CD4-positive, alpha-beta T cell (primary cell): ENCODE results near the gene CHMP3. TPM values are rescaled to one million over a fixed set of nuclear protein-coding genes. Genes with fewer than 3 reads are reported as not detected.

Experiments used
- ATAC-seq: fragments of 200-7000 bp; cut with Tn5 transposase; one replicate; pipeline ENCODE4 v1.10.0; 2022; ENCODE audit warnings: mild to moderate bottlenecking; ENCODE audit not compliant: poor library complexity
- CTCF ChIA-PET: fragments of 350-600 bp; sonication (Branson Sonifier 250); formaldehyde crosslinking; loops from one replicate; lab custom pipeline; 2021; ENCODE audit warnings: antibody characterized with exemption, inconsistent platforms; lab: Charles Lee
- POLR2A ChIA-PET: fragments of 350-600 bp; sonication (Branson Sonifier 250); formaldehyde crosslinking; loops from one replicate; lab custom pipeline; 2021; ENCODE audit warnings: antibody characterized with exemption, inconsistent platforms; lab: Charles Lee
- DNase-seq, 14 experiments: peaks; one replicate each; pipeline ENCODE4 v3.0.0-alpha.2; 2013 to 2020; ENCODE audit warnings: mixed read lengths in 2 of 14
- H3K27ac ChIP-seq, 2 donors: one replicate each; pipeline versions ENCODE4 v1.5.1 to v1.7.0; 2013; ENCODE audit warnings: low read length in 2 of 2, low read depth in 1 of 2, mild to moderate bottlenecking in 1 of 2
- H3K27me3 ChIP-seq, 2 experiments: 1 replicate in 1 of 2; 2 replicates in 1 of 2; pipeline versions ENCODE4 v1.6.1 to v1.7.0; 2013; ENCODE audit warnings: low read length in 2 of 2, control low read depth in 1 of 2, mild to moderate bottlenecking in 1 of 2, moderate library complexity in 1 of 2; ENCODE audit not compliant: insufficient read depth in 2 of 2, control insufficient read depth in 1 of 2
- H3K36me3 ChIP-seq: one replicate; pipeline ENCODE4 v1.6.1; 2013; ENCODE audit warnings: low read length, control low read depth; ENCODE audit not compliant: insufficient read depth
- H3K4me1 ChIP-seq: one replicate; pipeline ENCODE4 v1.6.1; 2013; ENCODE audit warnings: low read length, control low read depth; ENCODE audit not compliant: insufficient read depth
- H3K4me3 ChIP-seq: one replicate; pipeline ENCODE4 v1.5.1; 2013; ENCODE audit warnings: mild to moderate bottlenecking, low read length, moderate library complexity
- H3K9me3 ChIP-seq, 2 experiments: 1 replicate in 1 of 2; 2 replicates in 1 of 2; pipeline versions ENCODE4 v1.6.1 to v1.7.0; 2013; ENCODE audit warnings: low read length in 2 of 2, mild to moderate bottlenecking in 2 of 2, control low read depth in 1 of 2, moderate library complexity in 1 of 2; ENCODE audit not compliant: control insufficient read depth in 1 of 2, insufficient read depth in 1 of 2
- H3K27ac Mint-ChIP-seq: one replicate; pipeline ENCODE4 v1.8.0; 2020; ENCODE audit warnings: mixed read lengths
- H3K27me3 Mint-ChIP-seq: one replicate; pipeline ENCODE4 v1.8.0; 2021; ENCODE audit warnings: mixed read lengths
- H3K36me3 Mint-ChIP-seq: one replicate; pipeline ENCODE4 v1.8.0; 2021; ENCODE audit warnings: low read depth, mixed read lengths
- H3K4me1 Mint-ChIP-seq: one replicate; pipeline ENCODE4 v1.8.0; 2021; ENCODE audit warnings: low read depth, mixed read lengths
- H3K4me3 Mint-ChIP-seq: one replicate; pipeline ENCODE4 v1.8.0; 2020; ENCODE audit warnings: mild to moderate bottlenecking, mixed read lengths
- H3K9me3 Mint-ChIP-seq: one replicate; pipeline ENCODE4 v1.8.0; 2020; ENCODE audit warnings: mixed read lengths
- intact Hi-C, 2 experiments: fragments of 100-400 bp; cut with DNase I in 1 of 2; cut with micrococcal nuclease in 1 of 2; formaldehyde crosslinking; loops; one replicate each; pipeline versions ENCODE4 v1.15.1 to v1.9.0; 2023 to 2025; cut with DNase I, micrococcal nuclease
- total RNA-seq, 174 experiments: library from RNA in 2 of 174; stranded (reverse) in 2 of 174; gene quantifications; one replicate each; pipeline ENCODE4 v1.2.3 and lab custom pipeline; 2021 to 2026
- TF ChIP-seq, protein P1 (sequence below): fragments of 200-600 bp; IDR thresholded peaks from one replicate; pipeline ENCODE4 v1.8.0; 2022; ENCODE audit warnings: antibody characterized with exemption, mild to moderate bottlenecking

Gene CHMP3
- total RNA-seq, 2 experiments from 2014 or later, result 61.7 to 65.3 TPM

DNA sequence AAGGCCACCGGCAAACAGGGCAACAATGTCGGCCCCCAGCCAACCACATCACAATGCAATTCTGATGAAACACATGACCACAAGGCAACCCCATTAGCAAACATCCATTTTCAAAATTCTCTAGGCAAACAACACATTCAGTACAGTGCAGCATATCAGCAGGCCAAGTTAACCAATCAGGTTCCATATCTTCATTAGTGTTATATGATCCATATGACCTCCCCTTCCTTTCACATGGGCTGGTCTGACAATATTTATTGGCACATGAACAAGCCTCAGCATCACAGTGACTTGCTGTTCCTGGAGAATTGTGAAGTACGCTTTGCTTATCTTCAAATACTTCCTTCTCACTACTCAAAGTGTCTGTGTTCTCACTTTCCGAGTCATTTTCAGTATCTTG, 40.7 kb upstream of the CHMP3 start:
- DNase-seq, result no peak
- no peak overlapping the region for H3K4me3 ChIP-seq
- Mint-ChIP-seq H3K9me3 (no peaks in the 10 kb centered on the region), H3K27ac (no peak overlapping the region), H3K36me3 (peaks cover 52% of the 10 kb centered on the region), H3K4me3 (no peak overlapping the region), H3K27me3 (no peaks in the 10 kb centered on the region), H3K4me1 (peaks cover 5% of the 10 kb centered on the region)
- peaks cover 21% of the 10 kb centered on the region for H3K36me3 ChIP-seq
- intact Hi-C loops, result no loop called here
- POLR2A ChIA-PET, result no interaction called here
- no peak for ATAC-seq
- no peaks in the 10 kb centered on the region for H3K4me1 ChIP-seq
- TF ChIP-seq, protein P1, sequence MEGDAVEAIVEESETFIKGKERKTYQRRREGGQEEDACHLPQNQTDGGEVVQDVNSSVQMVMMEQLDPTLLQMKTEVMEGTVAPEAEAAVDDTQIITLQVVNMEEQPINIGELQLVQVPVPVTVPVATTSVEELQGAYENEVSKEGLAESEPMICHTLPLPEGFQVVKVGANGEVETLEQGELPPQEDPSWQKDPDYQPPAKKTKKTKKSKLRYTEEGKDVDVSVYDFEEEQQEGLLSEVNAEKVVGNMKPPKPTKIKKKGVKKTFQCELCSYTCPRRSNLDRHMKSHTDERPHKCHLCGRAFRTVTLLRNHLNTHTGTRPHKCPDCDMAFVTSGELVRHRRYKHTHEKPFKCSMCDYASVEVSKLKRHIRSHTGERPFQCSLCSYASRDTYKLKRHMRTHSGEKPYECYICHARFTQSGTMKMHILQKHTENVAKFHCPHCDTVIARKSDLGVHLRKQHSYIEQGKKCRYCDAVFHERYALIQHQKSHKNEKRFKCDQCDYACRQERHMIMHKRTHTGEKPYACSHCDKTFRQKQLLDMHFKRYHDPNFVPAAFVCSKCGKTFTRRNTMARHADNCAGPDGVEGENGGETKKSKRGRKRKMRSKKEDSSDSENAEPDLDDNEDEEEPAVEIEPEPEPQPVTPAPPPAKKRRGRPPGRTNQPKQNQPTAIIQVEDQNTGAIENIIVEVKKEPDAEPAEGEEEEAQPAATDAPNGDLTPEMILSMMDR, result no peak
- CTCF ChIA-PET, result no interaction called here
- no peak overlapping the region for H3K27ac ChIP-seq
- H3K9me3 ChIP-seq, result peaks cover 0 to 6% of the 10 kb centered on the region in 2 experiments
- no peaks in the 10 kb centered on the region for H3K27me3 ChIP-seq

DNA sequence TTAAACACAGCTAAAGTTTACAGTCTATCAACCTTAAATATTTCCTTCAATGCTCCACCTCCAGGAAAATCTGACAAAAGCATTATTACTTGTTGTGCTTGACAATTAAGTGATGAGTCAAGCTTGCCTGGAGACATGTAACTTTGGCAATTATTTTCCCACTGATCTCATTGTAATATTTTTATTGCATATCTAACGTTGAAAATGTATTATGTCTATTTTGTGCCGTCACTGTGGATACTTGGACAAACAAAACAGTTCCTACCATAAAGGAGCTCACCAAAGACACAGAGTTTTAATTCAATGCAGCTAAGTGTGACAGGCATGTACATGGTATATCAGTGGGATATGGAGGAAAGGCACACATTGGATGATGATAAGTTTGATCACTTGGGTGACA, 35.7 kb upstream of the CHMP3 start:
- TF ChIP-seq, protein P1, result no peak
- Mint-ChIP-seq H3K4me1 (no peaks in the 10 kb centered on the region), H3K27me3 (no peaks in the 10 kb centered on the region), H3K9me3 (no peaks in the 10 kb centered on the region), H3K36me3 (peaks cover 11% of the 10 kb centered on the region), H3K4me3 (no peak overlapping the region), H3K27ac (no peak overlapping the region)
- ChIA-PET POLR2A (interaction anchor here (1.4 to 2.2 kb wide), 2 partner anchors 24 to 33 kb away, joined by 3 to 8 read pairs; partner anchors contain the start of gene RNF103), CTCF (interaction anchor here (1.0 kb wide), 1 partner anchor 12 kb away, joined by 4 read pairs; no protein-coding TSS in a partner anchor)
- H3K36me3 ChIP-seq, result peaks cover 2% of the 10 kb centered on the region
- ATAC-seq (no peak), DNase-seq (no peak)
- no peak overlapping the region for H3K4me3 ChIP-seq
- no peaks in the 10 kb centered on the region for H3K27me3 ChIP-seq
- no peak overlapping the region for H3K27ac ChIP-seq
- no peaks in the 10 kb centered on the region for H3K4me1 ChIP-seq
- intact Hi-C loops, result no loop called here
- peaks cover 0 to 6% of the 10 kb centered on the region in 2 experiments for H3K9me3 ChIP-seq

DNA sequence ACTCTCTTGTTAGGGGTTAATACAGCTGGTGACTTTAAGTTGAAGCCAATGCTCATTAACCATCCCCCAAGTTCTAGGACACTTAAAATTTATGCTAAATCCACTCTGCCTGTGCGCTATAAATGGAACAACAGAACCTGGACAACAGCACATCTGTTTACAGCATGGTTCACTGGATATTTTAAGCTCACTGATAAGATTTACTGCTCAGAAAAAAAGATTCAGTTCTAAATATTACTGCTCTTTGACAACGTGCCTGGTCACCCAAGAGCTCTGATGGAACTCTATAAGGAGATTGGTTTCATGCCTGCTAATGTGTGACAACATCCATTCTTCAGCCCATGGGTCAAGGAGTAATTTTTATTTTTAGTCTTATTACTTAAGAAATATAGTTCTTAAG, 32.9 kb upstream of the CHMP3 start:
- Histone ChIP-seq H3K27ac (no peak overlapping the region), H3K27me3 (no peaks in the 10 kb centered on the region), H3K4me1 (no peaks in the 10 kb centered on the region), H3K9me3 (no peaks in the 10 kb centered on the region), H3K4me3 (no peak overlapping the region), H3K36me3 (no peaks in the 10 kb centered on the region)
- intact Hi-C loops, result no loop called here
- Mint-ChIP-seq H3K4me1 (no peaks in the 10 kb centered on the region), H3K36me3 (no peaks in the 10 kb centered on the region), H3K9me3 (no peaks in the 10 kb centered on the region), H3K27ac (no peak overlapping the region), H3K4me3 (no peak overlapping the region), H3K27me3 (peaks cover 9% of the 10 kb centered on the region)
- TF ChIP-seq, protein P1, result no peak
- ChIA-PET POLR2A (interaction anchor here (0.8 kb wide), 1 partner anchor 12 kb away, joined by 3 read pairs; no protein-coding TSS in a partner anchor), CTCF (interaction anchor here (1.1 kb wide), 1 partner anchor 16 kb away, joined by 3 read pairs; no protein-coding TSS in a partner anchor)
- no peak for DNase-seq
- ATAC-seq, result no peak
